Umbilical cord (tissue), 2 donors: ENCODE data around the gene TRIOBP. TPM values are rescaled to one million over a fixed set of nuclear protein-coding genes. Genes with fewer than 3 reads are reported as not detected.
A peak's percentile ranks its signal among the peaks of the same experiment; 100 is the strongest.

Source experiments
- DNase-seq: peaks from one replicate; pipeline ENCODE4 v3.0.0-alpha.2; 2015; ENCODE audit warnings: low spot score
- total RNA-seq: library from RNA; depleted of rRNA; stranded (reverse); fragments of >200 nt; gene quantifications from one replicate; pipeline ENCODE4 v1.2.3, GENCODE V29; 2014; ENCODE audit warnings: low replicate concordance; ENCODE audit not compliant: insufficient read depth

Gene TRIOBP
- total RNA-seq, 1 donor from 2014 or later: 96.1 TPM

- peak; percentile 67 for DNase-seq
Measured at GRCh38 chr22:37749831-37750595, 53.2 kb downstream of the TRIOBP start.

GRCh38 chr22:37750596-37751162 is 53.8 kb downstream of the TRIOBP start:
- DNase-seq: no peak

DNA sequence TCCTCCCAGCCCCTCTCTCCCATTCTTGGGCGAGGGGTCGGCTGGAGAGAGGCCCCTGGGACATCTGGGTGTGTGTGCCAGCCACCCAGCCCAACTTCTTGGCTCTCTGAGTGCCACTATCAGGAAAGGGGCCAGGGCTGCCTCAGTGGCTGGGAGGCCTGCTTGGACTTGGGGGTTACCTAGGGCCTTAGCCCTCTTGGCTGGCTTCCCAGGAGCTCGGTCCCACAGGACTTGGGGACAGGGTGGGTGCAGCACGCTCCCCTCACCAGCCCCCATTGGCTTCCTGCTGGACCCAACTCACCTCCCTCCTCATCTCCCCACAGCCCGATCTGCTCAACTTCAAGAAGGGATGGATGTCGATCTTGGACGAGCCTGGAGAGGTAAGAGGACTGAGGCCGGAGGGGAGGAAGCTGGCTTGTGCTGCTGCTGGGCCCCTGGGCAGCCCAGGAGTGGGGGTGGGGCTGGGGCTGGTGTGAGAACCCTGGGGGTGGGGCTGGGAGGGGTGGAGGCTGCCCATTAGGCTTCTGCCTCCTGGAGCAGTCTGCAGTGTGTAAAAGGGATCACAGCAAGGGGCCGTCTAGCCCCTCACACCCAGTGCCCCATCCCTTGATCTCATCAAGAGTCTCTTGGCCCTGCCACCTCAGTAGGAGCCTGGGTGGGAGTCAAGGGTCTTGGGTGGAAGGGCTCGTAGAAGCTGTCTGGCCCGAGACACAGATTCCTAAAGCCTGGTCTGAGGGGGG is 54.8 kb downstream of the TRIOBP start:
- DNase-seq: no peak

GRCh38 chr22:37752189-37753087 is 55.6 kb downstream of the TRIOBP start:
- DNase-seq: peak; percentile 96

- DNase-seq: no peak
Measured at GRCh38 chr22:37753746-37754145, 56.9 kb downstream of the TRIOBP start.

GRCh38 chr22:37757663-37758062 is 60.8 kb downstream of the TRIOBP start:
- DNase-seq: no peak

GRCh38 chr22:37758694-37759093 is 61.8 kb downstream of the TRIOBP start:
- DNase-seq: no peak

DNA sequence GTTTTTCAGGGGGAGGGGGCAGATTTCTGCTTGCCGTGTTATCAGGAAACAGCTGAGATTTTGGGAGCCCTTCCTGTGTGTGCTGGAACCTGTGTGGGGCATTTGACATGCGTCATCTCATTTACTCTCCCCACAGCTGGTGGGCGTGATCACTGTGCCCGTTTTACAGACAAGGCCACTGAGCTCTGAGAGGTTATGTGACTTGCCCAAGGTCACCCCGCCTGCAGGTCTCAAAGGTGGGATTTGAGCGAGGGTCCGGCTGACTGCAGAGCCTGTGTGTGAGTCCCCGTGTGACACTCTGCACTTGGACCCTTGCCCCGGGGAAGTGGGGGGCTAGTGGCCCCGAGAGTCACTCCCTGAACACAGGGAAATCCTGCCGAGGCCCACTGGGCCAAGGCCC is 62.4 kb downstream of the TRIOBP start:
- DNase-seq: no peak

DNA sequence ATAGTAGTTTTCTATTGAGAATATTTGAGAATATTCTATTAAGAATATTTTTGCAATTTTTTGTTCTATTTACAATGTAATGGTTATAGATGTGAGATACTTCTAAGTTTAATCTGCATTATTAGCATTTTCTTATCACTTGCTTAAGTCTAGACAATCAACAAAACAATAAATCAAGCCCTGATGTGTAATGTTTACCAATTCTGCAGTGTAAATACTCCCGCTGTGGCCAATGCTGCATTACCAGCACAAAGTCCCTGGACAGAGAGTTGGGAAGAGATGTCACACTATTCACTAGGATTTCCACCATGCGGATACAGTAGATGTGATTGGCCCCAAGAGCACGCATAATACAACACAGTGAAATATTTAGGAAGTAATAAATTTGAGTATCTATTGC is 63.3 kb downstream of the TRIOBP start:
- no peak for DNase-seq

- no peak for DNase-seq
Measured at GRCh38 chr22:37762389-37762836, 65.6 kb downstream of the TRIOBP start.

DNA sequence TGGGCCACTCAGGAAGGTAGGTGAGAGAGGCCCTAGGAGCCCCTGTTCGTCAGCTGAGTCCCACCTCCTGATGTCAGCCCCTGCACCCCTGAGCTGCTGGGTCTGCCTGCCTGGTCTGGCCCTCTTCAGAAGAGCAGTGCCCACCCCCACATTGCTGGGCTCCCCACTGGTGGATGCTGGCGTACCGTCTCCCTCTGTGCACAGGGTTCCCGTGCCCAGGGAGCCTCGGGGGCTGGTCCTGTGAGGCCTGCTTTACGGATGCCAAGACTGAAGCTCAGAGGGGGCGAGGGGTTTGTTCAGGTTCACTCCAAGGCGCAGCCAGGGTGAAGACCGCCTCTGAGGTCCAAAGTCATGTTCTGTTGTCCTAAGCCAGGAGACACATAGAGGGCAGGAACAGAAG is 66.2 kb downstream of the TRIOBP start:
- DNase-seq: no peak

DNA sequence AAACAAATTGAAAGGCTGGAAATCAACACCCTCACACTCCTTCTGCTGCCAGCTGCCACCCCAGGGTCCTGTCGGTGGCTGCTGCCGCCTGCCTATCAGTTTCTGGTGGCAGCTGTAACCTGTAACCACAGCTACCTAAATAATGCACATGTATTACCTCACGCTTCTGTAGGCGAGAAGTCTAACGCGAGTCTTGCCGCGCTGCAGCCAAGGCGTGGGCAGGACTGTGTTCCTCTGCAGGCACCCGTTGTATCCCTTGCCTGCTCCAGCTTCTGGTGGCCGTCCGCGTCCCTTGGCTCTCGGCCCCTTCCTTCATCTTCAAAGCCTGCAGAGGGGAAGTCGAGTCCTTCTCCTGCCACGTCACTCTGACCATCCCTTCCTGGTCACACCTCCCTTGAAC is 66.8 kb downstream of the TRIOBP start:
- DNase-seq: no peak

DNA sequence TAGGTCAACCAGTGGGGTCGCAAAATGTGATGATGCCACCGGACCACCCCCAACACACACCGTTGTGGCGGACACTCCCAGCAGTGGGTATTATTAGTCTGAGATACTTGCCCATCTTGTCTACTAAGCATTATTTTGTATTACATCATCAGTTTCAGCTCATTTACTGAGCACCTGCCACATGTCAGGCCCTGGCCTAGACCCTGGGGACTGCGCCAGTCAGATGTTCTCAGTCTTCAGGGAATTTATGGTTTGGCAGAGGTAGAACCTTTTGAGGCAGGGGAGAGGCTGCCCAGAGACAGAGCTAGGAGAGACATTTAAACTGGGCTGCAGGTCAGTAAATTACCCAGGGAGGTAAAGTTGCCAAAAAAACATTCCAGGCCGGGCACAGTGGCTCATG is 67.8 kb downstream of the TRIOBP start:
- no peak for DNase-seq

DNA sequence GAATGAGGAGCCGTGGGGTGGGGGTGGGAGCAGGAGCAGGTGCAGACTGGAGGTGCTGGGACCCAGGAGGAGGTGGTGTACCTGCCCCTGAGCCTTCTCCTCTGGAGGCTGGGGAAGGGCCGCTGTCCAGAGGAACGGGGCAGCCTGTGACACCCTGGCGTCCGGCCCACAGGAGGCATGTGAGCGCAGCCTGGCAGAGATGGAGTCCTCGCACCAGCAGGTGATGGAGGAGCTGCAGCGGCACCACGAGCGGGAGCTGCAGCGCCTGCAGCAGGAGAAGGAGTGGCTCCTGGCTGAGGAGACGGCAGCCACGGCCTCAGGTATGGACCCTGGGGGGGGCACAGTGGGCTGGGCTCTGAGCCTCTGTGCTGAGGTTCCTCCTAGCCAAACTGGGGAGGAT is 68.7 kb downstream of the TRIOBP start:
- no peak for DNase-seq

DNA sequence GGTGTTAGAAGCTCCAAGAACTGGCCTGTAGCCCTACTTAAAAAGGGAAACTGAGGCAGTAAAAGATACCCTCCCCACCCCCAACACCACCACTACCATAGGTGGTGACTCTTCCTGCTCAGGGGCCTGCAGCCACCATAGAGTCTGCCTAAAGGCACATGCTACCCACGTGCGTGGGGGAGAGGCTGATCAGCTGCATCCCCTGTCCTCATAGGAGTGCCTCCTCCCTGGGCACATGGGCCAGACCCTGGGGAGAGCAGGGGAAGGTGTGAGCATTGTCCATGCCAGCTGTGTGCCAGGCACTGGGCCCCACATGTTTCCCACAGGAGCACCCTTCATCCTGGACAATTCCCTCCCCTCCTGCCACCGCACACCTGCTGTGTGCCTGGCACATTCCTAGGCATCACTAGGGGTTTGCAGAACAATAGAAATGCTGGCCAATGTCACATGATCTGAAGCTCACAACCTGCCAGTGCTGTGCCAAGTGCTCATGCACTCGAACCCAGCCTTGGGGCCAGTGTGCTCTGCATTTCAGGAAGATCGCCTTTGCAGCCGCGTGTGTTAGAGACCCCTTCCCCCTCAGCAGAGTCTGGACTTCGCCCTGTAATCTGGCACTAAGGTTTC is 69.2 kb downstream of the TRIOBP start:
- no peak for DNase-seq

- DNase-seq: no peak
Measured at GRCh38 chr22:37768273-37768672, 71.4 kb downstream of the TRIOBP start.

DNA sequence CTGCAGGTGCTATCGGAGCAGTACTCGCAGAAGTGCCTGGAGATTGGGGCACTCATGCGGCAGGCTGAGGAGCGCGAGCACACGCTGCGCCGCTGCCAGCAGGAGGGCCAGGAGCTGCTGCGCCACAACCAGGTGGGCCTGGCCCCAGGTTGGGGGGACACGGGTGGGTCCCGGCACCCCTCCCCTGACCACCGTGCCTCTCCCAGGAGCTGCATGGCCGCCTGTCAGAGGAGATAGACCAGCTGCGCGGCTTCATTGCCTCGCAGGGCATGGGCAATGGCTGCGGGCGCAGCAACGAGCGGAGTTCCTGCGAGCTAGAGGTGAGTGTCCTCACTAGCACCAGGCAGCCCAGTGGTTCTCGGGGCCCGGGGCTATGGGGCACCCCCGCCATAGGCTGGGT is 72.2 kb downstream of the TRIOBP start:
- DNase-seq: no peak

DNA sequence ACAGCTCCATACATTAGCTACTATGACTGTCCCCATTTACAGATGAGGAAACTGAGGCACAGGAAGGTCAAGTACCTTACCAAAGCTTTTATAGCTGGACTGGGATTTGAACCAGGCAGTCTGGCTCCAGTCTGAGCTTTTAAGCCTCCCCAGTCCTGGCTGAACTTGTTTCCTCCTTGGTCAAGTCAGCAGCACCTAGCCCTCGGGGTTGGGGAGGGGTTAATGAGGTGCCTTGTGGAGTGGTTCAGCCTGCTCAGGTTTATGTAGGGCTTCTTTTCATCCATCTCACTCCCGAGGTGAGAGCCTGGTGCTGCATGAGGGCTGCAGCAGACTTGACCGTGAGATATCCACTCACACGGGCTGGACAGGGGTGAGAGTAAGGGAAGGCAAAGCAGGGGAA is 74.2 kb downstream of the TRIOBP start:
- DNase-seq: no peak

GRCh38 chr22:37771702-37772427 is 75.0 kb downstream of the TRIOBP start:
- DNase-seq: no peak

GRCh38 chr22:37774728-37775127 is 77.9 kb downstream of the TRIOBP start:
- DNase-seq: no peak
